ENCODE measurements around the gene COTL1.

Gene COTL1

DNA sequence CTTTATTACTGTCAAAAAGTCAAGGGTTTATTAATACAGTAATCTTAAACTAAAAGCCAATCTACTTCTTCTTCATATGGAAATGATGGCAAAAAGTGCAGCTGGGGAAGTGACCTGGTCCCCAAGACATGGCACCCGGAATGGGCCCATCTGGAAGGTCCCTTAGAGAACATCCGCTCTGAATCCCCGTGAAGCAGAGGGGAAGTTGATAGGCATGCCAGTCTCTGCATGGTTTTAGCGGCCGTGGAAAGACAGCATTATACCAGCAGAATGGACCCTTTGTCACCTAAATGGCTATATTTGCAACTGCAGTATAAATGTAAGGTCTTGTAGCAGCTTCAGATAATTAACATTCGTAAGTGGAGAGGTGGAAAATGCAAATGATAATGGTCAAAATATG, 32.4 kb downstream of the COTL1 start:
- H3K4me3 ChIP-seq (ENCODE audit: low read depth, low read length): no peak overlapping the region
- no peak for TF ChIP-seq CTCF (IDR thresholded peaks at IDR 0.05; ENCODE audit: low read depth, low read length)
- DNase-seq (ENCODE audit: low read depth, low spot score): no peak
- in situ Hi-C loops (cut with HindIII; ENCODE audit: low sequenced_read_pairs): no loop called here

DNA sequence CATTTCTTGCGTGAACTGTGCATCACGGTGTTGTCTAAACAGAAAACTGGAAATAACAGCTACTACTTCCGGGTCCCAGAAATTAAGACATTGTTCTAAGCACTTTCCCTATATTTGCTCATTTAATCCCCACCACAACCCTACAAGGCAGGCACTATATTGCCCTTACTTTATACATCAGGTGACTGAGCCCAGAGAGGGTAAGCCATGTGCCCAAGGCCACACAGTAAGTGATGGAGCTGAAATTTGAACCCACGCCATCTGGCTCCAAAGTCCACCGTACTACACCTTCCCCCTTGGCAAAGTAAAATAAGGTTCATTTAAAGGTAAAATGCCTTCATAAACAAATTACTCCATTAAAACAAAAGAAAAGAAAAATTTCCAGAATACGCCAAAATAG, 33.2 kb downstream of the COTL1 start:
- no peak overlapping the region for H3K4me3 ChIP-seq (ENCODE audit: low read depth, low read length)
- TF ChIP-seq CTCF (IDR thresholded peaks at IDR 0.05; ENCODE audit: low read depth, low read length): no peak
- DNase-seq (ENCODE audit: low read depth, low spot score): no peak
- in situ Hi-C loops (cut with HindIII; ENCODE audit: low sequenced_read_pairs): no loop called here

GRCh38 chr16:84583995-84584394, 33.9 kb downstream of the COTL1 start:
- no peak for DNase-seq (ENCODE audit: low read depth, low spot score)
- in situ Hi-C loops (cut with HindIII; ENCODE audit: low sequenced_read_pairs): no loop called here
- H3K4me3 ChIP-seq (ENCODE audit: low read depth, low read length): no peak overlapping the region
- no peak for TF ChIP-seq CTCF (IDR thresholded peaks at IDR 0.05; ENCODE audit: low read depth, low read length)

DNA sequence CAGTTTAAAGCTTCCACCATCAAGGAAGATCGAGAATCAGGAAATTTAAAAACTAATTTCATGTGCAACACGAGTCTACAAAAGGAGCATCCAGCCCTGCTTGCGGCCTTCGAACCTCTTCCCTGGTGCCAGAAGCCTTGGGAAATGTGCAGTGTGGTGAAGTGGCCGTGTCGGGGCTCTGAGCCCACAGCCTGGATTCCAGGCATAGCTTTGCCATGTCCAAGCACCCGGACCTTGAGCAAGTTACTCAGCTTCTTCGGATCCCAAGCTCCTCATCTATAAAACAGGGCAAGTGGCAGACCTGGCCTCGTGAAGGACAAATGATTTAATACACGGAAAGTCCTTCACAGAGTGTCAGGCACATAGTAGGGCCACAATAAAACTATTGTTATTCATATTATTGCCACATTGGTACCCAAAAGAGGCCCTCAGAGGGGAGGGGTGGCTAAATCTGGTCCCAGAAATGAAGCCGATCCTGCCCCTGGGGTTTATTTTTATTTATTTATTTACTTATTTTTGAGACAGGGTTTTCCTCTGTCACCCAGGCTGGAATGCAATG, 34.8 kb downstream of the COTL1 start:
- in situ Hi-C loops (cut with HindIII; ENCODE audit: low sequenced_read_pairs): no loop called here
- DNase-seq (ENCODE audit: low read depth, low spot score): peak; percentile 85
- TF ChIP-seq CTCF (IDR thresholded peaks at IDR 0.05; ENCODE audit: low read depth, low read length): no peak
- H3K4me3 ChIP-seq (ENCODE audit: low read depth, low read length): no peak overlapping the region

- no peak for DNase-seq (ENCODE audit: low read depth, low spot score)
- no peak for TF ChIP-seq CTCF (IDR thresholded peaks at IDR 0.05; ENCODE audit: low read depth, low read length)
- H3K4me3 ChIP-seq (ENCODE audit: low read depth, low read length): no peak overlapping the region
- in situ Hi-C loops (cut with HindIII; ENCODE audit: low sequenced_read_pairs): no loop called here
Measured at GRCh38 chr16:84581158-84581557, 36.7 kb downstream of the COTL1 start.

DNA sequence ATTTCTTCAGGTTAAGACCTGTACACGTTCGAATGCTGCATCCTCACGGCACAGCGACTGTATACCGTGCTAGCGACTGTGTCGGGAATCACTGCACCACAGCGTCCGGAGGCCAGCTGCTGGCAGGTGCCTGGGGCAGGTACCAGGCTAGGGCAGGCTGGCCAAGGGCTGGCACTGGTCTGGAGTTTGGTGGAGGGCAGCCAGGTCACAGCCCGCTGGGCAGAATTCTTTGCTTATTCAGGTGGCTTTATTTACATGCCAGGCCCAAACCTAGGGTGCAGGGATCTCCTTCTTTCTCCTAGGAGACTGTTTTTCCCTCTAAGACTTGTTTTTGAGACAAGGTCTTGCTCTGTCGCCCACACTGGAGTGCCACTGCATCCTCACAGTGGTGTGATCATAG, 37.9 kb downstream of the COTL1 start:
- DNase-seq (ENCODE audit: low read depth, low spot score): no peak
- in situ Hi-C loops (cut with HindIII; ENCODE audit: low sequenced_read_pairs): no loop called here
- no peak for TF ChIP-seq CTCF (IDR thresholded peaks at IDR 0.05; ENCODE audit: low read depth, low read length)
- H3K4me3 ChIP-seq (ENCODE audit: low read depth, low read length): no peak overlapping the region

All from astrocyte of the spinal cord (primary cell).